PFSK-1 (cell line): ENCODE measurements around the gene SEZ6L.

Source experiments
- FOXP2 ChIP-seq: optimal IDR thresholded peaks from 2 replicates; pipeline ENCODE3; 2011; ENCODE audit warnings: borderline replicate concordance, control low read depth, inconsistent platforms; ENCODE audit not compliant: insufficient read depth; ENCODE audit errors: extremely low read length, extremely low read depth
- POLR2AphosphoS5 ChIP-seq: IDR thresholded peaks from 2 replicates; pipeline ENCODE4 v1.6.1; 2012; ENCODE audit warnings: low read depth, mild to moderate bottlenecking, control low read depth, low read length, moderate library complexity
- REST ChIP-seq, 2 experiments: IDR thresholded peaks; 2 replicates each; pipeline versions ENCODE4 v1.6.1 to v1.8.0; 2011 to 2012; ENCODE audit warnings: low read depth in 2 of 2, low read length in 2 of 2, control low read depth in 1 of 2, inconsistent platforms in 1 of 2, mild to moderate bottlenecking in 1 of 2, moderate library complexity in 1 of 2; ENCODE audit not compliant: insufficient read depth in 1 of 2
- SIN3A ChIP-seq: IDR thresholded peaks from 2 replicates; pipeline ENCODE4 v1.6.1; 2012; ENCODE audit warnings: mild to moderate bottlenecking, low read length, moderate library complexity, borderline replicate concordance; ENCODE audit not compliant: insufficient read depth

GRCh38 chr22:26308467-26308866 is 139.2 kb downstream of the SEZ6L start:
- TF ChIP-seq REST (IDR thresholded peaks at IDR 0.05; ENCODE audit: insufficient read depth in 1 of 2, low read depth in 2 of 2, low read length in 2 of 2) (no peak), POLR2AphosphoS5 (no peak), SIN3A (no peak), FOXP2 (no peak)
